ENCODE data around the gene ZC3H18.

GRCh38 chr16:88593489-88593888 lies 23.3 kb downstream of the ZC3H18 start:
- TF ChIP-seq POLR2A (IDR thresholded peaks at IDR 0.05; ENCODE audit: extremely low read depth, insufficient read length) (no peak), CTCF (IDR thresholded peaks at IDR 0.05; ENCODE audit: low read depth, low read length) (no peak)

Data from NB4 (cell line).